Coronary artery (tissue), 2 donors: ENCODE results near the gene MICU2.
"Not testable (repeated sequence)": the region's sequence is repeated elsewhere in the genome, so short reads cannot be mapped to it uniquely, and the experiment has no call there.

ENCODE experiments used
- DNase-seq: peaks from one replicate; pipeline ENCODE4 v3.0.0-alpha.2; 2017; ENCODE audit warnings: low spot score
- H3K27ac ChIP-seq, 2 donors: fragments of 200-600 bp; sonication (generic); one replicate each; pipeline ENCODE4 v1.5.1; 2016 to 2019
- H3K4me3 ChIP-seq: fragments of 200-600 bp; sonication (generic); 2 replicates; pipeline ENCODE4 v1.5.1; 2016; ENCODE audit warnings: mild to moderate bottlenecking, moderate library complexity
- CTCF ChIP-seq: fragments of 200-600 bp; sonication (generic); IDR thresholded peaks from one replicate; pipeline ENCODE4 v1.5.1; 2019; ENCODE audit warnings: antibody characterized with exemption

The MICU2 gene

GRCh38 chr13:21595546-21595822 lies 8.5 kb downstream of the MICU2 start:
- DNase-seq, result no peak
- TF ChIP-seq CTCF, result no peak
- Histone ChIP-seq H3K4me3 (no peak overlapping the region), H3K27ac (no peak overlapping the region)

- TF ChIP-seq CTCF, result no peak
- DNase-seq, result no peak
- no peak overlapping the region for H3K27ac ChIP-seq
- no peak overlapping the region for H3K4me3 ChIP-seq
Measured at GRCh38 chr13:21594715-21595545, 9.0 kb downstream of the MICU2 start.

- H3K4me3 ChIP-seq, DNase-seq, H3K27ac ChIP-seq: not testable (repeated sequence)
Measured at GRCh38 chr13:21590665-21591456, 13.1 kb downstream of the MICU2 start.

GRCh38 chr13:21590231-21590630 lies 13.7 kb downstream of the MICU2 start:
- TF ChIP-seq CTCF, result no peak
- no peak for DNase-seq
- H3K27ac ChIP-seq, result no peak overlapping the region
- H3K4me3 ChIP-seq, result no peak overlapping the region

- H3K27ac ChIP-seq, DNase-seq, H3K4me3 ChIP-seq: not testable (repeated sequence)
Measured at GRCh38 chr13:21589510-21589909, 14.5 kb downstream of the MICU2 start.

- not testable (repeated sequence) for H3K27ac ChIP-seq, H3K4me3 ChIP-seq, DNase-seq
Measured at GRCh38 chr13:21588411-21588810, 15.6 kb downstream of the MICU2 start.

- TF ChIP-seq CTCF, result no peak
Measured at GRCh38 chr13:21584973-21585592, 18.9 kb downstream of the MICU2 start.

GRCh38 chr13:21583478-21583877 lies 20.5 kb downstream of the MICU2 start:
- no peak overlapping the region for H3K4me3 ChIP-seq
- DNase-seq, result no peak
- no peak for TF ChIP-seq CTCF
- no peak overlapping the region for H3K27ac ChIP-seq

More at GRCh38 chr13:21584973-21585592, 18.9 kb downstream of the MICU2 start:
- no peak for DNase-seq
- H3K27ac ChIP-seq, result no peak overlapping the region
- no peak overlapping the region for H3K4me3 ChIP-seq
